HG02981 (cell line): ENCODE results near the gene SRCIN1.
"Not testable (repeated sequence)": the region's sequence is repeated elsewhere in the genome, so short reads cannot be mapped to it uniquely, and the experiment has no call there.

Experiments used
- ATAC-seq: cut with Tn5 transposase; IDR thresholded peaks from one replicate; pipeline ENCODE4 v1.9.1; 2021; ENCODE audit warnings: mild to moderate bottlenecking, moderate library complexity; ENCODE audit not compliant: unreplicated experiment

SRCIN1 gene

DNA sequence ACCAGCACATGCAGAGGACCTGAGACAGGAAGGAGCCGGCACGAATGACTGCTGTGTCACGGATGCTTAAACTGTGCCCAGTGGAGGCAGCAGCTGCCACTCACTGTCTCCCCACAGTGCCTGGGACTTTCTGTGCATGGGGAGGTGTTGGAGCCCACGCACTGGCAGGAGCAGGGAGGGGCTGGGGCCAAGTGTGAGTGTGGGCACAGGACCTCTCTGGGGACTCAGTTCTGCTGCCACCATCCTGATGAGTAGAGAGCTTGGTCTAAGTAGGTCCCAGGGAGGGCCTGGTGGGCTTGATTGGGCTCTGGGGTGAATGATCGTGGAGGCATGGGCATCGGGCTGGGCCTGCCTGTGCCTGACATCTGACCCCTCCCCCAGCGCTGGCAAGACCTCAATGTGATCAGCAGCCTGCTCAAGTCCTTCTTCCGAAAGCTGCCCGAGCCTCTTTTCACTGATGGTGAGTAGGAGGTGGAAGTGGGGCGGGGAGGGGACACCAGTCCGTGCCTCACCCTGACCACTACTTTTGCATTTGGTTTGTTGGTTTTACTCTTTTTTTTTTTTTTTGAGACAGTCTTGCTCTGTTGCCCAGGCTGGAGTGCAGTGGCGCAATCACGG is 120.0 kb downstream of the SRCIN1 start:
- ATAC-seq = not testable (repeated sequence)

DNA sequence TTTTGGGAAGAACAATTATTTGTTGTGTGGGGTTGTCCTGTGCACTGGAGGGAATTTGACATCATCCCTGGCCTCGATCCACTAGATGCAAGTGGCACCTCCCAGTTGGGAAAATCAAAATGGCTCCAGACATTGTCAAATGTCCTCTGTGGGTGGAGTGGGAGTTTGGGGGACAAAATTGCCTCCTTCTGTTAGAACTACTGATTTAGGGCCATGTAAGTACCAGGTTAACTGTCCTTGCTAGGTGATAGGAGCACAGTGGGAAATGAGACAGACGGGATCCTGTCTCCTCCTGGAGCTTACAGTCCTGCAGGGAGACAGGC is 120.6 kb downstream of the SRCIN1 start:
- no peak for ATAC-seq

DNA sequence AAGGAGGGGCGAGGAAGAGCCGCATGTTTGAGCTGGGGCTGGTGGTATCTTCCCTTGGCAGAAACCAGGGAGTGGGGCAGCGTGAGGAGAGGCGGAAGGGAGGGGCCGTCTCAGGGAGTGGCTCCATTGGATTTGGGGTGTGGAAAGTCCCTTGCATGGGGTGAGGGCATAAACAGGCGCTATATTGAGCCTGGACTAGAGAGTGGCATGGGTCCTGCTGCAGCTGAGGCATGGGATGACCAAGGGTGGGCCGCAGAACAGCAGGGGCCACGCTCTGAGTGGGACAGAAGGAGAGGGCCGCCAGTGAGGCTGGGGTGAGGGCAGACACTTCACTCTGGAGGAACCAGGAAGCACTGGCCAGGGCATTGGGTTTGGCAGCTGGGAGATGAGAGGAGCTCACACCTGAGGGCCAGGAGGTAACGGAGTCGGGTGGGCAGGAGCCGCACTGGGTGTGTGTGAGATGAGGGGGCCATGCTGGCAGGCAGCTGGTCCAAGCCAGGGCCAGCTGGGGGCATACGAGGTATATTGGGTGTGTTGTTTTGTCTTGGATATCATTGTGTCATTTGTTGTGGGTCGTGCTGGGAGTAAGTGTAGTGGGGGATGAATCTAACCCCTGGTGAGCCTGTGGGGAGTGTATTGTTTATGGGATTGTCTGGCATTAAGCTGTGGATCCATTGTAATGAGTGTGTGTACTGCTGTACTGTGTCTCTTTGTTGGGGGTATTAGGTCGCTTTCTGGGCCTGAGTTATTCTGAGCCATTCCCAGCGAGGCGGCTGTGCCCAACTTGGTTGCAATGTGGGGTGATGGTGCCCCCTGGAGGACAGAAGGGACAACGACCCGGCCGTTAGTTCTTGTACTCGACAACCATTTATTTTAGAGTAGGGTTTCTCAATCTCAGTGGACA is 121.3 kb downstream of the SRCIN1 start:
- ATAC-seq = not testable (repeated sequence)

DNA sequence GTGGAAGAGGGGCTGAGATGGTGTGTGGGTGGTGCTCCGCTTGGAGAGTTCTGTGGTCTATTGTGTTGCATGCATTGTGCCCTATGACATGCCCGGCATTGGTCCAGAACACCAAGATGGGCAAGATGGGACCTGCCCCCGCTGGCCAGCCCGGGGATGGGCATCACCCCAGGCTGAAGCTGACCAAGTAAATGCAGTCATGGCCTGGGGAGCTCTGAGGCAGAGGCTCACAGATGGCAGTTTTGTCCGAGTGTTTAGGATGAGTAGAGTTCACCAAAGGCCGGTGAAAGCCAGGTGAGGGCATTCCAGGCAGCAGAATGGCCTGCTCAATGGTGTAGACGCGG is 123.1 kb downstream of the SRCIN1 start:
- ATAC-seq = not testable (repeated sequence)

DNA sequence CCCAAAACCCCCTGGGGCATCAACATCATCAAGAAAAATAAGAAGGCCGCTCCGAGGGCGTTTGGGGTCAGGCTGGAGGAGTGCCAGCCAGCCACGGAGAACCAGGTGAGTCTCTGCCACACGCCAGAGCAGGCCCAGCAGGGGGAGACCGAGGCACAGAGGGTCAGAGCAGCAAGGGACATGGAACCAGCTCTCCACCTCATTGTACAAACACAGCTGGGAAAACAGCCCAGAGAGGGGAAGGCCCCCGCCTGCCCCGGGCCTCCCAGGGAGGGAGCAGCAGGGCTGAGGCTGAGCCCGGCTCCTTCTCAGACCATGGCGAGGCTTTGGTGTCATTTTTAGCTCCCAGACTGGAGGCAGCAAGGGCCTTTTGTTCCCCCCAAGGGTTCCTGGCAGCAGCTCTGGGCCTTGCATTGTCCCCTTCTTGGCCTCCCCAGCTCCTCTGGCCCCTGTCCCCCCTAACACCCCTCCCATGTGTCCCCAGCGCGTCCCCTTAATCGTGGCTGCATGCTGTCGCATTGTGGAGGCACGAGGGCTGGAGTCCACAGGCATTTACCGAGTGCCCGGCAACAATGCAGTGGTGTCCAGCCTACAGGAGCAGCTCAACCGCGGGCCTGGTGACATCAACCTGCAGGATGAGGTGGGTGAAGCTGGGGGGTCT is 123.6 kb downstream of the SRCIN1 start:
- not testable (repeated sequence) for ATAC-seq
